CD4-positive, alpha-beta T cell treated with Interleukin-4 for 4 hours (primary cell): ENCODE data around the gene PDLIM5.

Experiments used
- DNase-seq: peaks from one replicate; pipeline ENCODE4 v3.0.0-alpha.2; 2020

PDLIM5 gene

GRCh38 chr4:94566420-94566819, 114.7 kb downstream of the PDLIM5 start:
- no peak for DNase-seq

DNA sequence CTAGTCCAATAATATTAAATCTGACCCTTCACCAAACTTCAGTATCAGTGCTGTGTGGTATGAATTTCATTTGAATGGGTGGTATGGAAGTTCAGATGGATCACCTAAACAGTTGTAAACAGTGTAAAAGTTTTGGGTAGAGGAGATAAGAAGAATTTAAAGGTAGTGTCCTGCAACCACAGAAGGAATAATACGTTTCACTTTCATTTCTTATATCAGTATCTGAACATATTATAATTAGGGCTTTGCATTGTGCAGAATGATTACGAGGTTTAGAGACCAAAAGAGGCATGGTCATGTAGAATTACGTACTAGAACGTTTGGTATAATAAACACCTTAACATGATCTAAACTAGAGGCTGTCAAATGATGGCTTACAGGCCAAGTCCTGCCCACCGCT, 116.1 kb downstream of the PDLIM5 start:
- no peak for DNase-seq

- DNase-seq, result no peak
Measured at GRCh38 chr4:94570558-94570957, 118.8 kb downstream of the PDLIM5 start.

DNA sequence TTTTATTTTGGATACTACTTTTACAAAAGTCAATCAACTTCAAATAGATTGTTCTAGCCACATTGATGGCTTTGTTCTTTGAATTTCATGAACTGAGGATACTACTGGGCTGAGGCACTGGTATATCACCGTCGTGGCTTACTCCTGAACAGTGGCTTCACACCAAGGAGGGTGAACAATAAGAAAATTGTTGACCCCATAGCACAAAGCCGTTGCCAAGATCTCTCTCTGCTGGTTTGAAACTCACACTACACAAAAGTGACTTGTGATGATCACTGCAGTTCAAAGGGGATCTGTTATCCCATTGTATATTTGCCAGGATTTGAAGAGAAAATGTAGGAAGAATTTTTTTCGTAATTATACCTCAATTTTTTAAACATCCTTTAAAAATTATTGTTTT, 119.6 kb downstream of the PDLIM5 start:
- DNase-seq, result no peak

- no peak for DNase-seq
Measured at GRCh38 chr4:94571715-94572114, 120.0 kb downstream of the PDLIM5 start.

GRCh38 chr4:94574050-94574449, 122.3 kb downstream of the PDLIM5 start:
- DNase-seq, result no peak

DNA sequence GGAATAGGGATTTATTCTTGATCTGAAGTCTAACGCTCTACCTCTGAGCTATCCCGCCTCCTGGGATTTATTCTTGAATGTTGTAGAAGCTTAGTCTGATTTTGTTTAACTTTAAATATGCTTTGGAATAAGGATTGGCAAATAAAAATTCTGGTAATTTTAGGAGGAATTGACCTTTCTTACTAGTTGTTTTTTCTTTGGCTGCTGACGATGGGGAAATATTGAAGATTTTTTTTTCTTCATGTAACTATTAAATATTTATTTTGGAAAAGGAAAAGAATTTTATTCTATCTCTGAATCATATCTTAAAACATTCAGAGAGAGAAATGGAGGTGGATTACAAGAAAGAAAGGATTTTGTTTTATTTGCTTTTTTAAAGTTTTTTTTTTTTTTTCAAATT, 122.9 kb downstream of the PDLIM5 start:
- no peak for DNase-seq

GRCh38 chr4:94575652-94576051, 123.9 kb downstream of the PDLIM5 start:
- no peak for DNase-seq

DNA sequence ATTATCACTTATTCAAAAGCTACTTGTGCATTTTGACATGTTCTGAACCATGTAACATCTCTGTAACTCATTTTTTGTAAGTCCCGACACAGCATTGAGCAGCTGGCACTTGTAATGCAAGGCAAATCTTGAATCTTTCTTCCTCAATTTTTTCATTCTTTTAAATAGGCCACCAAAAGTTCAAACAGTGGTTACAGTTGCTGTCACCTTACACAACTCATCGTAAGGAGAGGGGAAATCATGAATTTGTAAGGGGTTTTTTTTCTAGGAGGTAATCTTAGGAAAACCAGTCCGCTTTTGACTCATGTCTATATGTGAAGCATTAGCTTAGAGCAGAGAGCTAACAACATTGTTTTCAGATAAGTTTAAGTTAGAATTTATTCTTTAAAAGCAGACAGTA, 124.5 kb downstream of the PDLIM5 start:
- no peak for DNase-seq

- no peak for DNase-seq
Measured at GRCh38 chr4:94577136-94577535, 125.4 kb downstream of the PDLIM5 start.

GRCh38 chr4:94578195-94578594, 126.5 kb downstream of the PDLIM5 start:
- DNase-seq, result no peak

DNA sequence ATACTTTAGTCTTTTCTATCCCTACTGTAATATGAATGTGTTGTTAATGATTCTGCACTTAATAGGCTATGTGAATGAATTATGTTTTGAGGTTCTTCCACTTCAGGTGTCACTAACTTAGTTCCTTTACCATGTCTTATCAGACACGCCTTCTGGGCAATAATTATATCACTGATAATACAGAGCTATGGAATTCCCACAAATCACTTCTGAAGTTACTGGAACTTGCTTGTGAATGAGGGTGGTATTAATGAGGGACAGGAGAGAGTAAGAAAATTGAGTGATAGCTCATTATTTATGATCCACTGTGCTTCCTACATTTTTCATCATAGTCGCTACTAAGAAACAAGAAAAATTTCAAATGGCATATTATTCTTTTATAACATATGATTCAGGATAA, 130.0 kb downstream of the PDLIM5 start:
- DNase-seq, result no peak

DNA sequence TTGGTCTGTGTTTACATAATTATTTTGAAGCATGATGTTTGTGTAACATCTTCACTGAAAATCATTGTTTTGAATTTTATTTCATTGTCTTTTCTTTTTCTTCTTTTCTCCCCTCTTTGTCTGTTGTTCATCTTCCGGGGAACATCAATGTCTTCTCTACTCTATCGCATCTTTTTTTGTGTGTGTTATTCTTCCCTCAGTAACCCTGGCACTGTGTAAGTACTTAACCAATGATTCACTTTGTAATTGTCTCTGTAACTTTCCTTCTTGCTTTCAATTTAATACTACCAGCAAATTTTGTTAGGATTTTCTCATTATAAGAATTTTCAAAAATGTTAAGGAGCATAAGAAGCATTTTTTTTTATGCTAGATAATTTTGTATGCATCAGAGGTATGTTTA, 130.8 kb downstream of the PDLIM5 start:
- no peak for DNase-seq

DNA sequence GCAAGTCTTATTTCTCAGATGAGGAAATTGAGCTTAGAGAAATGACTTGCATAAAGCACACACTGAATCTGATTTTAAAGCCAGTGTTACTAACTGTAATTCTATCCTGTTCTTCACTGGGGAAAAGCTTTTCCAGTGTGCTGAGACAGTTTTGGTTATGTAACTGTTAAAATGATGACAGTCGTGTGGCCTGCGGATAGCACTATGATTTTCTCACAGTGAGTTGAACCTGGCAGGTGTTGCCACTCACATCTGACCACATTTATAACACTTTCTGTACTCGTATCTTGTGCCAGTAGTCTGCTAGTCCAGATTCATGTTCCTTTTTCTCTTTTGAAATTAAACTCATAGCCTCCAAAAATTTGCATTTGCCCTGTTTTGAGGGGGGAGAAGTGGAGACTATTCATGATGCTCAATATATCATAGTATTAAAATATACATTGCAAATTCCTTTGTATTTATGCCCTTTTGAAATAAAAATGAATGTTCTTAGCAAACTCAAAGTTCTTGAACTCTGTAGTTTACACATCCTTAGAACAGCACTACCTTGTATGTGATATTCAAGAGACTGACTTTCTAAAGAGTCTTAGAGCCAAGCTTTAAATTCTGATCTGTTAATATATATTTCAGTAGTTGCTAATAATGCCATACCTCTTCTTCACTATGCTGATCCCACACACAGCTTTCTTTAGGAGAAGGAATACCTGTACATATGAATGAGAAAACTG, 132.3 kb downstream of the PDLIM5 start:
- no peak for DNase-seq

- no peak for DNase-seq
Measured at GRCh38 chr4:94588896-94589693, 137.4 kb downstream of the PDLIM5 start.

DNA sequence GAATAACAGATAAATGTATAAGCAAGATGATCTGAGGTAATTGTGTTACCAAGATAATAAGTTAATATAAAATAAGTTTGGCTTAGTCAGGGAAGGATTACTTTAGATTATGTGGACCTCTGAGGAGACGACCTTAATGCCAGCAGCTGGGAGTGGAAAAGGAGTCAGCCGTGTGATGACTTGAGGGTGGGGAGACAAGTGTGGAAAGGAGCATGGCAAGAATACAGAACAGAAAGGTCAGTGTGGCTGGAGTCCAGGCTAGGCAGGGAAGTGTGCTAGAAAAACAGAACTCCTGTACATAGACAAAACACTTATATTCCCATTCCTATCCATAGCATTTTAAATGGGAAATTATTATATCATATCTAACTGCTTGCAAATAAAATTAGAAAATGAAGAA, 138.8 kb downstream of the PDLIM5 start:
- no peak for DNase-seq

DNA sequence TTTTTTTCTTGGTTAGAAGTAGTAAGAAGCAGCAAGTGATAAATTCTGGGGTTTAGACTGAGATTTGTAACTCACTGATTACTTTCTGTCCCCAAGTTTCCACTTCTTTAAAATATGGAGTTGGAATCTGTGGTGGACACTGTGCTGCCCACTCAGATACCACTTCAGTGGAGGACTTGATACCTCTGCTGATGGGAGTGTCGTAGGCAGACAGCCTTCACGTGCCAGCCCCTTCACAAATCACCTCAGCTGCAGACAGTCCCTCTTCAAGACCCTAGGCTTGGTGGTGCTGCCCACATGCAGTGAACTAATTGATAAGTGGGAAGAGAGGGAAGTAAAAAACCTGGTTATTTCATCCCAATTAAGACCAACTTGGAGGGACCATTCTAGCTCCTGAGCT, 139.5 kb downstream of the PDLIM5 start:
- DNase-seq, result no peak

- no peak for DNase-seq
Measured at GRCh38 chr4:94595013-94595412, 143.3 kb downstream of the PDLIM5 start.

GRCh38 chr4:94595880-94596483, 144.2 kb downstream of the PDLIM5 start:
- DNase-seq, result peak; percentile 47

GRCh38 chr4:94598758-94599157, 147.0 kb downstream of the PDLIM5 start:
- no peak for DNase-seq

DNA sequence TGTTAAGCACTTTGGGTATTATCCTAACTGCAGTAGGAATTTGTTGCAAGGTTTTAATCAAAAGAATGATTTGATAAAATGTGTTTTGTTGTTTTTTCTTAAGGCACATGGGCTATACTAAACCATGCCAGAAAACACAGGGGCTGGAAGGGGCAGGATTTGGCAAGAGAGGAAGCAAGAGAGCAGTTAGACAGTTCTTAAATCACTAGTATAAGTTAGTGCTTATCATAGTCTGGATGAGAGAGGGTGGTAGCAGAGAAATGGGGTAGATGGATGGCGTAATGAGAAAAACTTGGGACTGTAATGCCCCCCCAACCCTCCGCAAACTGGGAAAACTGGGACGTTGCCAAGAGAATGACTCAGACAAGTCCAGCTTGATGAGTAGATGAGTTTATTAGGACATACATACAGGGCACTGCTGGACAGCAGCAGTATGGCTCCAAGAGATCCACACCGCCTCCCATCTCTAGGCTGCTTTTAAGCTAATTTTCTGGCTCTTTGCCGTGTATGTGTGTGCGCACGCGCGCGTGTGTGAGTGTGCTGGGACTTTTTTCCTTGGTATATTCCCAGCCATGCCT, 151.5 kb downstream of the PDLIM5 start:
- no peak for DNase-seq

DNA sequence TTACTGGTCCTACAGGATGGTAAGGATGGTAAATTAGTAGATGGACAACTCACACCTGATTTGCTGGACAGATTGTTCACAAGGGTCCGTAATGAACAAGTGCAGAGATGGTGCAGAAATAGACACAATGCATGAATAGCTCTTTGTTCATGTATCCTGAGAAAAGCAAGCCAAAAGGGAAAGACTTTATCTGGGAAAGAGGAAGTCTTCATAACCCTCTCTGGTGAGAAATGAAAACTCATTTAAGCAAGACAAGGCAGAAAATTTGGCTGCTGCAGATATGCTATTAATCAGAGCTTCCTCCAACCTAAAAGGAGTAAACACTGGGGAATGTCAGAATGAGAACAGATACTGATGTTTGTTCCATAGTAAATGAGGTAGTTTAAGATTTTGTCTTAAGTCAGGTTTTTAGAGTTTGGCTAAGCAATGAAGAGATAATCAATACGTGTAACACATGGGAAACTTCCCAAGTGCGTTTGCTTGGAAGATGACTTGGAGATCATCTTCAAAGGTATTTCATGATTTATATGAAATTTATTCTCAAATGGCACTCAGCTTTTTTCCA, 153.6 kb downstream of the PDLIM5 start:
- no peak for DNase-seq

- DNase-seq, result no peak
Measured at GRCh38 chr4:94610145-94610544, 158.4 kb downstream of the PDLIM5 start.
